Ishikawa (cell line): Measurements from ENCODE around the gene RB1.

Source experiments
- CEBPB ChIP-seq: IDR thresholded peaks from 2 replicates; pipeline ENCODE4 v1.6.1; 2012
- CREB1 ChIP-seq: IDR thresholded peaks from 2 replicates; pipeline ENCODE4 v1.6.1; 2012; ENCODE audit warnings: low read depth
- EGR1 ChIP-seq: IDR thresholded peaks from 2 replicates; pipeline ENCODE4 v1.6.1; 2012
- EP300 ChIP-seq: IDR thresholded peaks from 2 replicates; pipeline ENCODE4 v1.6.1; 2012; ENCODE audit warnings: borderline replicate concordance
- FOXM1 ChIP-seq: IDR thresholded peaks from 2 replicates; pipeline ENCODE4 v1.6.1; 2012; ENCODE audit warnings: low read depth, borderline replicate concordance
- NFIC ChIP-seq: IDR thresholded peaks from 2 replicates; pipeline ENCODE4 v1.6.1; 2012
- RAD21 ChIP-seq: IDR thresholded peaks from 2 replicates; pipeline ENCODE4 v1.6.1; 2012; ENCODE audit warnings: low read depth
- TCF12 ChIP-seq: IDR thresholded peaks from 2 replicates; pipeline ENCODE4 v1.6.1; 2012; ENCODE audit warnings: low read depth
- TEAD4 ChIP-seq: IDR thresholded peaks from 2 replicates; pipeline ENCODE4 v1.6.1; 2012
- YY1 ChIP-seq: IDR thresholded peaks from 2 replicates; pipeline ENCODE4 v1.6.1; 2012; ENCODE audit warnings: low read depth
- ZBTB7A ChIP-seq: IDR thresholded peaks from 2 replicates; pipeline ENCODE4 v1.6.1; 2012; ENCODE audit warnings: low read depth
- TF ChIP-seq, protein P1 (sequence below): IDR thresholded peaks from 2 replicates; pipeline ENCODE4 v1.6.1; 2012
- TF ChIP-seq, protein P2 (sequence below): IDR thresholded peaks from 2 replicates; pipeline ENCODE4 v1.6.1; 2012
- TF ChIP-seq, protein P3 (sequence below): IDR thresholded peaks from 2 replicates; pipeline ENCODE4 v1.6.1; 2012; ENCODE audit warnings: low read depth, mild to moderate bottlenecking

RB1 gene

DNA sequence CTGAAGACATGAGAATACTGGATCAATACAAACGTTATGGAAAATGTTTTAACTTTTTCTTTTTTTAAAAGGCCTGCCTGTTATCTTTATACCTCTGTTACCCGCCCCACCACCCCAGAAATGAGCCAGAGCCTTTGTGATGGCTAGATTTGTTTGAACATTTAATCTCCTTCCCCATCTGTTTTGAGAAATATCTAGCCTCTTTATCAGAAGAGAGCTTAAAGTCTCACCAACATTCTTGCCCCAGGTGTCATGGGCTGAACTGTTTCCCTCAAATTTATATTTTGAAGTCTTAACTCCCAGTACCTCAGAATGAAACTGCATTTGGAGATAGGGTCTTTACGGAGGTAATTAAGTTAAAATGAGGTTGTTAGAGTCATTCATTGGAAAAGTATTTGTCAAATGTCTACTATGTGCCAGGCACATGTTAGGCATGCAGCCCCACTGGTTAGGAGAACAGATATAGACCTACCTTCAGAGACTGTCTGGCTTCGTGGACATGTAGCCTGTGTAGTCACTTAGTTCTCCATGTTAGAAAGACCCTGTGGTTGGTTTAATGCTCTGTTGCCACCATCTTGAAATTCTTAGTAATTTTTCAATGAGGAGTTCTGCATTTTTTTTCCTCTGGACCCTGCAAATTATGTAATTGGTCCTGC, 6.3 kb upstream of the RB1 start:
- no peak for TF ChIP-seq CEBPB

DNA sequence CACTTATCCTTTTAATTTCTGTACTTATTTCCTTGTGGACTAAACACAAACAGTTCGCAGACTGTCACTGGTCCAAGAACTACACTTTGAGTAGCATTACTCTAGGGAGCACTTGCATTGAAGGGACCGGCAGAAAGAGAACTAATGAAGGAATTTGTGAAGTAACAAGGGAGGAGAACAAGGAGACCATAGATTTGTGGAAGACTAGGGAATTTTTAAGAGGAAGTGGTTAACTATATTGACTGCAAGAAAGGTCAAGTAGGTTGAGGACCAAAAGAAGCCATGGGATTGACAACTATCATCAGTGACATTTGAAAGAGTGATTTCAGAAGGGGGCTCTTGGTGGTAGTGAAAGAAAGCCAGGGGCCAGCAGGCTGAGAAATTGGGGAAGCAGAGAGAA, 4.0 kb upstream of the RB1 start:
- TF ChIP-seq YY1 (no peak), TEAD4 (no peak), CEBPB (no peak), EGR1 (no peak), TCF12 (no peak), FOXM1 (no peak), EP300 (no peak)
- TF ChIP-seq, protein P1, sequence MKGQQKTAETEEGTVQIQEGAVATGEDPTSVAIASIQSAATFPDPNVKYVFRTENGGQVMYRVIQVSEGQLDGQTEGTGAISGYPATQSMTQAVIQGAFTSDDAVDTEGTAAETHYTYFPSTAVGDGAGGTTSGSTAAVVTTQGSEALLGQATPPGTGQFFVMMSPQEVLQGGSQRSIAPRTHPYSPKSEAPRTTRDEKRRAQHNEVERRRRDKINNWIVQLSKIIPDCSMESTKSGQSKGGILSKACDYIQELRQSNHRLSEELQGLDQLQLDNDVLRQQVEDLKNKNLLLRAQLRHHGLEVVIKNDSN: no peak
- TF ChIP-seq, protein P2, sequence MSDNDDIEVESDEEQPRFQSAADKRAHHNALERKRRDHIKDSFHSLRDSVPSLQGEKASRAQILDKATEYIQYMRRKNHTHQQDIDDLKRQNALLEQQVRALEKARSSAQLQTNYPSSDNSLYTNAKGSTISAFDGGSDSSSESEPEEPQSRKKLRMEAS: no peak

DNA sequence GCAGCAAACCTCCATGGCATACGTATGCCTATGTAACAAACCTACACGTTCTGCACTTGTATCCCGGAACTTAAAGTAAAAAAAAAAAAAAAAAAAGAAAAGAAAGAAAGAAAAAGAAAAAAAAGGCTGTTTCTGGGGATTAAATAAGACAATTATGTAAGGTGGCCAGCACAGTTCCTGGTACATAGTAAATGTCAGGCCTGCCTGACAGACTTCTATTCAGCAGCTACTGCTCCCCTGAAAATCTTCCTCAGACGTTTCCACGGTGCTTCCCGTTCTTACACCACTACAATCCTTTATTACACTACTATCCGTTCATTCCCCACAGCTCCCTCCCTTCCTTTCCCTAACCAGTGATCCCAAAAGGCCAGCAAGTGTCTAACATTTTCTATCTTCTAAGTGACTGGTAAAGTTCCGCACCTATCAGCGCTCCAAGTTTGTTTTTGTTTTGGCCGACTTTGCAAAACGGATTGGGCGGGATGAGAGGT, 636 bp upstream of the RB1 start:
- TF ChIP-seq TCF12 (no peak), EP300 (no peak), CREB1 (no peak), RAD21 (no peak), YY1 (no peak), FOXM1 (no peak), EGR1 (no peak)
- TF ChIP-seq, protein P2: no peak
- TF ChIP-seq, protein P3, sequence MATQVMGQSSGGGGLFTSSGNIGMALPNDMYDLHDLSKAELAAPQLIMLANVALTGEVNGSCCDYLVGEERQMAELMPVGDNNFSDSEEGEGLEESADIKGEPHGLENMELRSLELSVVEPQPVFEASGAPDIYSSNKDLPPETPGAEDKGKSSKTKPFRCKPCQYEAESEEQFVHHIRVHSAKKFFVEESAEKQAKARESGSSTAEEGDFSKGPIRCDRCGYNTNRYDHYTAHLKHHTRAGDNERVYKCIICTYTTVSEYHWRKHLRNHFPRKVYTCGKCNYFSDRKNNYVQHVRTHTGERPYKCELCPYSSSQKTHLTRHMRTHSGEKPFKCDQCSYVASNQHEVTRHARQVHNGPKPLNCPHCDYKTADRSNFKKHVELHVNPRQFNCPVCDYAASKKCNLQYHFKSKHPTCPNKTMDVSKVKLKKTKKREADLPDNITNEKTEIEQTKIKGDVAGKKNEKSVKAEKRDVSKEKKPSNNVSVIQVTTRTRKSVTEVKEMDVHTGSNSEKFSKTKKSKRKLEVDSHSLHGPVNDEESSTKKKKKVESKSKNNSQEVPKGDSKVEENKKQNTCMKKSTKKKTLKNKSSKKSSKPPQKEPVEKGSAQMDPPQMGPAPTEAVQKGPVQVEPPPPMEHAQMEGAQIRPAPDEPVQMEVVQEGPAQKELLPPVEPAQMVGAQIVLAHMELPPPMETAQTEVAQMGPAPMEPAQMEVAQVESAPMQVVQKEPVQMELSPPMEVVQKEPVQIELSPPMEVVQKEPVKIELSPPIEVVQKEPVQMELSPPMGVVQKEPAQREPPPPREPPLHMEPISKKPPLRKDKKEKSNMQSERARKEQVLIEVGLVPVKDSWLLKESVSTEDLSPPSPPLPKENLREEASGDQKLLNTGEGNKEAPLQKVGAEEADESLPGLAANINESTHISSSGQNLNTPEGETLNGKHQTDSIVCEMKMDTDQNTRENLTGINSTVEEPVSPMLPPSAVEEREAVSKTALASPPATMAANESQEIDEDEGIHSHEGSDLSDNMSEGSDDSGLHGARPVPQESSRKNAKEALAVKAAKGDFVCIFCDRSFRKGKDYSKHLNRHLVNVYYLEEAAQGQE: no peak

DNA sequence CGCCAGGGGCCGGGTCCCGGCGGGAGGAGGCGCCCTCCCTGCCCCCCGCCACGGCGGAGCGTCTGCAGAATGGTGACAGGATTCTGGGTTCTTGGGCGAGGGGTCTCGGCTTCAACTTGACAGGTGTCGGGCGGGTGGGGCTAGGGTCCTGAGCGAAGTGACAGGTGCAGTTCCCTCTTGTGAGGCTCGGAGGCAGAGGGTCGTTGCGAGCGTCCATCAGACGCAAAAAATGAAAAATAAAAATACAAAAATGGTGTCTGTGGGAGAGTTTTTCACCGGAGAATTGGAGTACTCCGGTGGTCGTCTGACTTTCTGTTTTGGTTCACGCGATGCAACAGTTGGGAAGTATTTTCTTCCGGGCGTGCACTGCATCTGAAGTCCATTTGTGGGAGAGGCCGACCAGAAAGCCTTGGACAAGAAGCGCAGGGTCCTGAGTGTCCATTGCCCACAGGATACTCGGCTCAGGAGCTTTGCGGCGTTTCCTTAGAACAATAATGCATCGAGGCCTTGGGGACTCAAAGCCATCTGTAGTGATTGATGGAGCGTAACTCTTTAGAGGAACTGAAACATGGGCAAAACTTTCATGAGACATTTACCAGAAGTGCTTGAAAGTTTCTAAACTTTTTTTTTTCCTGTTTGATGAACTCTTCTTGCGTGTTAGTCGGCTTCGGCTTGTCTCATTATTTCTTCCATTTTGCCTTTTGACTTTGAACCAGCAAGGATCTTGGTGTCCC, 759 bp downstream of the RB1 start:
- TF ChIP-seq, protein P1: no peak
- TF ChIP-seq EGR1: no peak
- no peak for TF ChIP-seq TEAD4
- no peak for TF ChIP-seq RAD21
- no peak for TF ChIP-seq ZBTB7A
- no peak for TF ChIP-seq CREB1
- no peak for TF ChIP-seq YY1
- TF ChIP-seq FOXM1: no peak
- TF ChIP-seq EP300: no peak
- TF ChIP-seq, protein P3: no peak

DNA sequence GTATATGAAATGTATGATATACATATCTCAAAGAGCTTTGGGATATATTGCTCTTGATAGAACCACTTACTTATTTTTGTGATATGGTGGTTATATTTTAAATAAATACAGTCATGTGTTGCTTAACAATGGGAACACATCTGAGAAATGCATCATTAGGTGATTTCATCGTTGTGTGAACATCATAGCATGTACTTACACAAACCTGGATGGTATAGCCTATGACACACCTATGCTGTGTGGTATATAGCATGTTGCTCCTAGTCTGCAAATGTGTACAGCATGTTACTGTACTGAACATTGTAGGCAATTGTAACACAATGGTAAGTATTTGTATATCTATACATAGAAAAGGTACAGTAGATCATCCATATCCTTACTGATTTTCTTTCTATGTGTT, 7.7 kb downstream of the RB1 start:
- TF ChIP-seq, protein P3: no peak
- TF ChIP-seq TEAD4 (no peak), RAD21 (no peak), NFIC (no peak), CEBPB (no peak), ZBTB7A (no peak), EGR1 (no peak), TCF12 (no peak)
- TF ChIP-seq, protein P1: no peak
- TF ChIP-seq, protein P2: no peak
